SU-DHL-6 (cell line): ENCODE results near the gene TNS3.

Source experiments
- H2AFZ ChIP-seq: fragments of 200-600 bp; sonication (generic); 2 replicates; pipeline ENCODE4 v1.6.1; 2014; ENCODE audit warnings: low read depth, mild to moderate bottlenecking, moderate library complexity, mixed read lengths, antibody characterized with exemption, low read length; ENCODE audit not compliant: severe bottlenecking
- H3F3A ChIP-seq: fragments of 200-600 bp; shearing (Covaris generic); 2 replicates; pipeline ENCODE4 v1.6.0; 2016; ENCODE audit warnings: antibody characterized with exemption, mild to moderate bottlenecking; ENCODE audit not compliant: insufficient read depth
- H3K27ac ChIP-seq: fragments of 200-600 bp; sonication (generic); 2 replicates; pipeline ENCODE4 v1.5.1; 2016; ENCODE audit warnings: low read depth, mild to moderate bottlenecking, low read length, moderate library complexity, mixed read lengths
- H3K27me3 ChIP-seq: fragments of 200-600 bp; sonication (generic), shearing (Covaris generic); 2 replicates; pipeline ENCODE4 v1.6.0; 2014; ENCODE audit warnings: mild to moderate bottlenecking, low read length
- H3K36me3 ChIP-seq: fragments of 200-600 bp; sonication (generic); 2 replicates; pipeline ENCODE4 v1.6.1; 2014; ENCODE audit warnings: mild to moderate bottlenecking, low read length, mixed read lengths
- H3K4me2 ChIP-seq: fragments of 300-600, 200-600 bp; shearing (Covaris generic), sonication (generic); 2 replicates; pipeline ENCODE4 v1.6.0; 2014; ENCODE audit warnings: low read length, low read depth, mild to moderate bottlenecking; ENCODE audit not compliant: poor library complexity, severe bottlenecking
- H3K4me3 ChIP-seq: fragments of 200-600 bp; sonication (generic); 2 replicates; pipeline ENCODE4 v1.5.1; 2014; ENCODE audit warnings: antibody characterized with exemption, low read length, mild to moderate bottlenecking, mixed read lengths; ENCODE audit not compliant: insufficient read depth, poor library complexity, severe bottlenecking
- H3K79me2 ChIP-seq: fragments of 200-600 bp; sonication (generic); 2 replicates; pipeline ENCODE4 v1.6.1; 2014; ENCODE audit warnings: mild to moderate bottlenecking, low read length, moderate library complexity; ENCODE audit not compliant: insufficient read depth
- H3K9ac ChIP-seq: fragments of 200-600 bp; sonication (generic); 2 replicates; pipeline ENCODE4 v1.7.0; 2014; ENCODE audit warnings: mild to moderate bottlenecking, low read length
- H3K9me2 ChIP-seq: fragments of 200-600 bp; sonication (generic); replicated peaks from 2 replicates; pipeline ENCODE4 v1.6.1; 2014; ENCODE audit warnings: low read length; ENCODE audit not compliant: insufficient read depth
- H3K9me3 ChIP-seq: fragments of 200-600 bp; sonication (generic); 2 replicates; pipeline ENCODE4 v1.6.1; 2014; ENCODE audit warnings: low read length, mixed read lengths; ENCODE audit not compliant: insufficient read depth
- H4K20me1 ChIP-seq: fragments of 200-600 bp; sonication (generic); 2 replicates; pipeline ENCODE4 v1.6.1; 2014; ENCODE audit warnings: low read depth, mild to moderate bottlenecking, antibody characterized with exemption, low read length, moderate library complexity, mixed read lengths
- CTCF ChIP-seq: fragments of 200-600 bp; sonication (generic); IDR thresholded peaks from one replicate; pipeline ENCODE4 v1.5.1; 2017; ENCODE audit warnings: antibody characterized with exemption, mild to moderate bottlenecking, low read length, moderate library complexity; ENCODE audit not compliant: insufficient read depth, poor library complexity, severe bottlenecking
- EZH2phosphoT487 ChIP-seq: fragments of 200-600 bp; sonication (generic), shearing (Covaris generic); conservative IDR thresholded peaks from 2 replicates; pipeline ENCODE4 v1.6.1; 2018; ENCODE audit warnings: mild to moderate bottlenecking, antibody characterized with exemption, low read length, moderate library complexity, mixed read lengths

Gene TNS3

DNA sequence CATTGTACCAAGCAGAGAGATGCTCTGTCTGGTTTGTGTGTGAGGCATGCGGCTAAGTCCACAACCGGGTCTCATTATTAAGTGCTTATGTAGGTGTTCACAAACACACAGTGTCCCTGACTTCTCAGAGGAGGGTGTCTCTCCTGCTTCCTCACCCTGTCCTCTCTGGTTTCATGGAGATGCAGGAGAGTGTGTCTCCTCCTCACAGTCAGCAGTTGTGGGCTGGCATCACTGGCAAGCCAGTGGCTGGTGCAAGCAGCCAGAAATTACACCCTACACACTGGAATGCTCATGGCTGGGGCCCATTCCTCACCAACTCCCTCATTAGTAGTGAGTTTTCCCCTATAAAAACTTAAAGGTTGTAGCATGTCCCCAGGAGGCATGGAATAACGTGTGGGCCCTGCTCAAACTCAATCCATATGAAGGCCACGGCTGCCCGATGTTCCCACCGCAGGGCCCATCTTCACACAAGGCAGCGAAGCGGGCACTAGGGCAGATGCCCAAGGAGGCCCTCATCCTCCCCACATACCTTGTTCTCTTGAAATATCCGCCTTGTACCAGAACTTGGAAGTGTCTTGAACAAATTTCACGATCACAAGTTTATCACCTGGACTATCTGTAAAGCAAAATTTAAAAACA, 280.1 kb downstream of the TNS3 start:
- Histone ChIP-seq H3K9me3 (no peaks in the 10 kb centered on the region), H2AFZ (no peak overlapping the region), H3K27me3 (no peaks in the 10 kb centered on the region), H3F3A (no peaks in the 10 kb centered on the region), H3K36me3 (no peaks in the 10 kb centered on the region), H3K79me2 (no peaks in the 10 kb centered on the region), H3K9me2 (no peaks in the 10 kb centered on the region), H4K20me1 (no peaks in the 10 kb centered on the region), H3K27ac (no peak overlapping the region), H3K4me2 (no peak overlapping the region), H3K4me3 (no peak overlapping the region), H3K9ac (no peak overlapping the region)
- TF ChIP-seq CTCF: no peak
- TF ChIP-seq EZH2phosphoT487: no peak

GRCh38 chr7:47301105-47301477, 280.8 kb downstream of the TNS3 start:
- no peak overlapping the region for H3K4me2 ChIP-seq
- H3K9me3 ChIP-seq: no peaks in the 10 kb centered on the region
- no peak overlapping the region for H3K9ac ChIP-seq
- H3K27ac ChIP-seq: no peak overlapping the region
- TF ChIP-seq CTCF (no peak), EZH2phosphoT487 (no peak)
- H3K36me3 ChIP-seq: no peaks in the 10 kb centered on the region
- no peak overlapping the region for H3K4me3 ChIP-seq
- H3K79me2 ChIP-seq: no peaks in the 10 kb centered on the region
- H4K20me1 ChIP-seq: no peaks in the 10 kb centered on the region
- no peaks in the 10 kb centered on the region for H3K27me3 ChIP-seq
- H3F3A ChIP-seq: no peaks in the 10 kb centered on the region
- no peaks in the 10 kb centered on the region for H3K9me2 ChIP-seq
- no peak overlapping the region for H2AFZ ChIP-seq

DNA sequence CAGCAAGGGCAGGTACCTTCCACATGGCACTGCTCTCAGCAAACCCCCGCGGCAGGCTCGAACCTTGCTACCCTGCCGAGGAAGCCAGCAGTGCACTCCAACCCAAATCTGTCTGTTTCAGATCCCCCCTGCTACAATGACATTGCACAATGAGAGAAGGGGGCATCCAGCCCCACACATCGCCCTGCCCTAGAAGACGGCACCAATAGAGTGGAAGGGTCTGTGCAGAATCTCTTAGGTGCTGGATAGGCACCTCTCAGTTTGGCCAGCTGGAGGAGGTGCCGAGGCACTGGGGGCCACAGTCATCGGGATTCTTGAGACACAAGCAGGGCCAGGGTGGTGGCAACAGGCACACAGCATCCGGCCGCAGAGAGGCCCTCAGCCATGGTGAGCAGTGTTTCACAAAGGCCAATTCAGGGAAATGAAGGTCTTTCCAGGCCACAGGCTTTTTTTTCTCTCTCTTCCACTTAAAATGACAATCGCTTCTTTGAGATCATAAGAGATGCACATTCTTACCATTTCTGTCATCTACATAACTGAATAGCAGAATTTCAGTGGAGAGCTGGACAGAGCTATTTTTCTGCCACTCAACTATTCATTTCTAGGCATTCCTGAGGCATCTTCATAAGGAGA, 281.3 kb downstream of the TNS3 start:
- Histone ChIP-seq H2AFZ (no peak overlapping the region), H3K4me3 (no peak overlapping the region), H3K27me3 (no peaks in the 10 kb centered on the region), H4K20me1 (no peaks in the 10 kb centered on the region), H3K9ac (no peak overlapping the region), H3K27ac (no peak overlapping the region), H3K9me2 (no peaks in the 10 kb centered on the region), H3K36me3 (no peaks in the 10 kb centered on the region), H3K4me2 (no peak overlapping the region), H3F3A (no peaks in the 10 kb centered on the region), H3K9me3 (no peaks in the 10 kb centered on the region), H3K79me2 (no peaks in the 10 kb centered on the region)
- TF ChIP-seq EZH2phosphoT487 (no peak), CTCF (no peak)
